Measurements from ENCODE around the gene CMYA5.

Gene CMYA5

DNA sequence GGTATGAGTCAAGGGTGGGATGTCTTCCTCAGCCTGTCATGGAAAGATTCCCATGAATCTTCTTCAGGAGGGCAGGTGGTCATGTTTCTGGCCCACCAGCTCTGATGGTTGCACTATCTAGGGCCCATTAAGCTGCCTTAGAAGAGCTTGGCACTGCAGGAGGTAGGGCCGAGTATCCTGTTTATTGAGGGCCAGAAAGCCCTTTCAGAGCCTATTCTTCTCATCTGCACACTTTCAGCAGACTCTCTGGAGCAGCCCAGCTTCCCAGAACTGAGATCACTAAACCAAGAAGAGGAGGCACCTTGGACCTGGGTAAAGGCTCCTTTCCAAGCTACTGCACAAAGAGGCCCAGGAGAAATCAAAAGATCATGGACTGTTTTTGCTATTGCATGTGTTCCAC, 154.9 kb downstream of the CMYA5 start:
- WGBS (ENCODE audit: insufficient coverage, insufficient read length) = no CpG with 5 or more reads among the region's 1 CpG
- Histone ChIP-seq H3K4me3 (ENCODE audit: low read length) (no peak overlapping the region), H3K27ac (ENCODE audit: low read length) (no peak overlapping the region), H3K36me3 (ENCODE audit: control insufficient read depth, insufficient read depth, low read length) (no peaks in the 10 kb centered on the region), H3K4me1 (ENCODE audit: control insufficient read depth, insufficient read depth, low read length) (no peaks in the 10 kb centered on the region), H3K9me3 (ENCODE audit: control insufficient read depth, insufficient read depth, low read length) (no peaks in the 10 kb centered on the region), H3K27me3 (ENCODE audit: control insufficient read depth, insufficient read depth, low read length) (no peaks in the 10 kb centered on the region)
- no peak for DNase-seq (ENCODE audit: low read depth, low spot score)

DNA sequence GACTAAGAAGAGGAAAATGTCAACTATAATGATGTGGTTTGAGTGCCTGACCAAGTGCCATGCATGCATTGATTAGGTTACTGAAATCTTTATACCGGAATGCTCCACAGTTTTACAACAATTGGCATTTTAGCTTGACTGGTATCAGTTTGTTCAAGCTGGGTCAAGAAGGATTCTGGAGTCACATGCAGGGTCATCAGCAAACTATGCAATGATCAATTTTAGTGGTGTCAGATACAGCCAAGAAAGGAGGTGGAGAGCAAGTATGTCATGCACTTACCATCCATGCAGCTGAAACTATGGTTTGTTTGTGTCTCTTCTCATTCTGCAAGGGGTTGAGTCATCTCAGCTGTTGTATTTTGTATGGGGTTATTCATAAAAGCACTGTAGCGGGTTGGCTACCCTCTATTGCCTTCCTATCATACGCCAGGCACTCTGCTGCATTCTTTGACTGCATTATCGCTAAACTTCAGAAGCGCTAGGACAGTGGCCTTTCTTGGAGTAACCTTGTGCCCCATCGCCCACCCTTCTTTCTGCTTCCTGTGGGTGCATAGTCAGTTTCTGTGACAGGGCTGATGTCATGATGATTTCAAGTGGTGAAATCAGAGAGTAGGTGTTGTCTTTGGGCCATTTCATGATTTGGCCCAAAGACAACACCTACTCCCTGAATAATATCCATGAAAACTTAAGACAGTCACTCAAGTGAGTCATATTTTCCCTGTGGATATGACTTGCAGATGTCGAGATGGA, 156.0 kb downstream of the CMYA5 start:
- no CpG with 5 or more reads among the region's 7 CpGs for WGBS (ENCODE audit: insufficient coverage, insufficient read length)
- no peak overlapping the region for H3K27ac ChIP-seq (ENCODE audit: low read length)
- H3K9me3 ChIP-seq (ENCODE audit: control insufficient read depth, insufficient read depth, low read length) = no peaks in the 10 kb centered on the region
- no peaks in the 10 kb centered on the region for H3K4me1 ChIP-seq (ENCODE audit: control insufficient read depth, insufficient read depth, low read length)
- no peak for DNase-seq (ENCODE audit: low read depth, low spot score)
- H3K36me3 ChIP-seq (ENCODE audit: control insufficient read depth, insufficient read depth, low read length) = no peaks in the 10 kb centered on the region
- no peak overlapping the region for H3K4me3 ChIP-seq (ENCODE audit: low read length)
- no peaks in the 10 kb centered on the region for H3K27me3 ChIP-seq (ENCODE audit: control insufficient read depth, insufficient read depth, low read length)

DNA sequence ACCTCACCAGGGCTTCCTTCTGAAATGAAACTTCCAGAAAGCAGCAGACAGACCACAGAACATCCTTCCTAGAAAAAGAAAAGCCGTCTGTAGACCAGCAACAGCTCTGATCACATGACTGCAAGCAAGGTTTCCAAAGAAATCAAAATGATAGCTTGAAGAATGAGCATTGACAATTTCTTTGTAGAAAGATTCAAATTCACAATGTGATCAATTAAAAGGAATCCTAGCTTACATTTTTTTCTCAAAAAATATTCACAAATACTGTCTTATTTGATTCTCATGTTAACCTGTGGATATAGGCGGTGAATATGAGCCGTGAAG, 156.5 kb downstream of the CMYA5 start:
- H3K9me3 ChIP-seq (ENCODE audit: control insufficient read depth, insufficient read depth, low read length) = no peaks in the 10 kb centered on the region
- H3K4me3 ChIP-seq (ENCODE audit: low read length) = no peak overlapping the region
- no peaks in the 10 kb centered on the region for H3K27me3 ChIP-seq (ENCODE audit: control insufficient read depth, insufficient read depth, low read length)
- no peak overlapping the region for H3K27ac ChIP-seq (ENCODE audit: low read length)
- DNase-seq (ENCODE audit: low read depth, low spot score) = no peak
- no CpG with 5 or more reads among the region's 3 CpGs for WGBS (ENCODE audit: insufficient coverage, insufficient read length)
- H3K36me3 ChIP-seq (ENCODE audit: control insufficient read depth, insufficient read depth, low read length) = no peaks in the 10 kb centered on the region
- no peaks in the 10 kb centered on the region for H3K4me1 ChIP-seq (ENCODE audit: control insufficient read depth, insufficient read depth, low read length)

DNA sequence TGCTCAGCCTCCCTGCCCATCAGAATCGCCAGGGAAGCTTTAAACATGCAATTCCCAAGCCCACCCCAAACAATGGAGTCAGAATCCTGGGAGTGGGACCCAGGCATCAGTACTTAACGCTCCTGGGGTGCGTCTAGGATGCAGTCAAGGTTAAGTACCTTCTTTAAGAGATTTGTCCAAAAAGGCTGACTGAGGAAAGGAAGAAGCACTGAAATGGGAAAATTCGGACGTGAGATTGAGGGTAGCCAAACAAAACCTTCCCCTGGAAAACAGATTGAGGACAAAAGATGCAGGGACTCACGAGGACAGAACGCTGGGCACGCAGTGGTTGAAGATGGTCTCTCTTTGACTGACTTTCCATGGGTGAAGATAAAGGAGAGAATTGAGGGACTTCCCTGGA, 157.9 kb downstream of the CMYA5 start:
- no peaks in the 10 kb centered on the region for H3K27me3 ChIP-seq (ENCODE audit: control insufficient read depth, insufficient read depth, low read length)

DNA sequence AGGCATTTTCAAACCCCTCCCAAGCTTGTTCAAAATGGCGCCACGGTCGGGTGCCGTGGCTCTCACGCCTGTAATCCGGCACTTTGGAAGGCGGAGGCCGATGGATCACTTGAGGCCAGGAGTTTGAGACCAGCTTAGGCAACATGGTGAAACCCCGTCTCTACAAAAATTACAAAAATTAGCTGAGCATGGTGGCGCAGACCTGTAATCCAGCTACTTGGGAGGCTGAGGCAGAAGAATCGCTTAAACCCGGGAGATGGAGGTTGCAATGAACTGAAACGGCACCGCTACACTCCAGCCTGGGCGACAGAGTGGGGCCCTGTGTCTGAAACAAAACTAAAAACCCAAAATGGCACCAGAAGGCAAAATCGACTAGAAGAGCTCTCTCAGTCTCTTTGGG, 159.4 kb downstream of the CMYA5 start:
- Histone ChIP-seq H3K27me3 (ENCODE audit: control insufficient read depth, insufficient read depth, low read length) (no peaks in the 10 kb centered on the region), H3K9me3 (ENCODE audit: control insufficient read depth, insufficient read depth, low read length) (no peaks in the 10 kb centered on the region), H3K4me1 (ENCODE audit: control insufficient read depth, insufficient read depth, low read length) (no peaks in the 10 kb centered on the region), H3K4me3 (ENCODE audit: low read length) (no peak overlapping the region), H3K36me3 (ENCODE audit: control insufficient read depth, insufficient read depth, low read length) (no peaks in the 10 kb centered on the region), H3K27ac (ENCODE audit: low read length) (no peak overlapping the region)
- DNase-seq (ENCODE audit: low read depth, low spot score) = no peak
- WGBS (ENCODE audit: insufficient coverage, insufficient read length) = no CpG with 5 or more reads among the region's 16 CpGs

More for the DNA sequence above, 157.9 kb downstream of the CMYA5 start:
- H3K36me3 ChIP-seq (ENCODE audit: control insufficient read depth, insufficient read depth, low read length) = no peaks in the 10 kb centered on the region
- no CpG with 5 or more reads among the region's 8 CpGs for WGBS (ENCODE audit: insufficient coverage, insufficient read length)
- H3K4me3 ChIP-seq (ENCODE audit: low read length) = no peak overlapping the region
- DNase-seq (ENCODE audit: low read depth, low spot score) = no peak
- H3K4me1 ChIP-seq (ENCODE audit: control insufficient read depth, insufficient read depth, low read length) = no peaks in the 10 kb centered on the region
- no peak overlapping the region for H3K27ac ChIP-seq (ENCODE audit: low read length)
- no peaks in the 10 kb centered on the region for H3K9me3 ChIP-seq (ENCODE audit: control insufficient read depth, insufficient read depth, low read length)

Measured in iPS DF 6.9 (cell line).